CD4-positive, alpha-beta T cell treated with Interleukin-4 for 1 hour (primary cell): ENCODE results near the gene ABHD3.
A peak's percentile ranks its signal among the peaks of the same experiment; 100 is the strongest.
"Not testable (repeated sequence)": the region's sequence is repeated elsewhere in the genome, so short reads cannot be mapped to it uniquely, and the experiment has no call there.

Experiments used
- DNase-seq, 2 donors: peaks; one replicate each; pipeline ENCODE4 v3.0.0-alpha.2; 2020 to 2022

ABHD3 gene

DNA sequence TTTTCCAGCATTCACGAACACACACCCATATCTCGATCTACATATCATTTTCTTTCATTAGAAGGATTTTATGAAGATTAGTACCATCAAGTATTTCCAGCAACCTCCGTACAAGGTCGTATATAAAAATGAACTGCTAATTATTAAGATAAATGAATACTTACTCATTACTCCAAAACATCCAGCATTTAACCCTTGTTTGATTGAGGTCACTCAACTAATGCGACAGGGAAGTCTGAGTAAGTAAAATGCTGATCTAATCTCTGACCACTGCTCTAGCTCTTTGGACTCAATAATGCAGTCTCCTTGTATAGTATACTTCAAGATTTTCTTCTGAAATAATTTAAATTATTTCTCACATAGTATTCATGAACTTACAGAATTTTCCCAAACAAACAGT lies 2.0 kb downstream of the ABHD3 start:
- DNase-seq: no peak

DNA sequence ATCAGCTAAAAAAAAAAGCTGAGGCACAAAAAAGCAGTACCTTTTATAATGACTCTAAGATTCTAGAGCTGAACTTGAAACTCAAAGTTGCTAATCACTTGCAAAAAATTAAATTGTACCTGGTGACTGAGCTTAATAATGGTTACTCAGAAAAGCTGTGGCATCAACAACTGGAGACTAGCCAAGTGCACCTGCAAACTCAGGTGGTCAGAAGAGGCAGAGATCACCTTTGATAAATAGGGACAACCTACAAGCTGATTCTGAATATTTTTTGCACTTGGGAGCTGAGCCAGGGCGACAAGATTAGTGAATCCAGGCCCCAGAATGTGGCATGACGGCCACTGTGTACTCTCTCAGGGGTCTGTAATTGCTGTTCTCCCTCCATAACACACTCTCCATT lies 3.0 kb downstream of the ABHD3 start:
- no peak for DNase-seq

DNA sequence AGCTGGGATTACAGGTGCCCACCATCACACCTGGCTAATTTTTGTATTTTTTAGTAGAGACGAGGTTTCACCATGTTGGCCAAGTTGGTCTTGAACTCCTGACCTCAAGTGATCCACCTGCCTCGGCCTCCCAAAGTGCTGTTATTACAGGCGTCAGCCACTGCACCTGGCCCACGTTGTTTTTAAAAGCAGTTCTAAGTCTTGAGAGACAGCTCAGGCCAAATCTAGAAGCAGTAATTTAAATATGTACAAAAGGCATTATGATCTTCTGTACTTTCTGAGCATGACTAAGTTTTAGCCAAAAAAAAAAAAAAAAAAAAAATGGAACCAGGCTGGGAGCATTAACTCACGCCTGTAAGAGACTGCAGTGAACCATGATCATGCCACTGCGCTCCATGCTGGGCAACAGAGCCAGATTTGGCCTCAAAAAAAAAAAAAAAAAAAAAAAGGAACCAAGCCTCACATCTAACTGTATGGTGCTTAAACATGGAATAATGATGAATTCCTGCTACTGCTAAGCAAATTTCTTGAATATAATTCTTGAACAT lies 4.0 kb downstream of the ABHD3 start:
- no peak for DNase-seq

DNA sequence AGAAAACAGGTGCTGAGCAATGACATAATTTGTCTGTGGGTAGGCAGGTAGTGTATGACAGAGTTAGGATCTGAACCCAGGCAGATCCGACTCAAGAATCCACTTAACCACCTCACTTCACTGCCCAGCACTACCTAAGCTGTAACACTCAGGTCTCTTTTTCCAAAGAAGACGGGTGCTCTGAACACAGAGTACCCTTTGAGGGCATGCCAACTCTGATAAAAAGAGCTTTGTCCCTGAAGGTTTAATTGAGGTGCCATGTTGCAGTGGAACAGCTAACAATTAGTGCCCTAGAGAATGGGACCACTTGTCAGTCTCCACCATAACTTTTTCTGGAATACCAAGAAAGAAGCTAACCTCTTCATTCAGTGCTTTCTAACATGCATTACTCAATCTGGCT lies 11.3 kb downstream of the ABHD3 start:
- no peak for DNase-seq

DNA sequence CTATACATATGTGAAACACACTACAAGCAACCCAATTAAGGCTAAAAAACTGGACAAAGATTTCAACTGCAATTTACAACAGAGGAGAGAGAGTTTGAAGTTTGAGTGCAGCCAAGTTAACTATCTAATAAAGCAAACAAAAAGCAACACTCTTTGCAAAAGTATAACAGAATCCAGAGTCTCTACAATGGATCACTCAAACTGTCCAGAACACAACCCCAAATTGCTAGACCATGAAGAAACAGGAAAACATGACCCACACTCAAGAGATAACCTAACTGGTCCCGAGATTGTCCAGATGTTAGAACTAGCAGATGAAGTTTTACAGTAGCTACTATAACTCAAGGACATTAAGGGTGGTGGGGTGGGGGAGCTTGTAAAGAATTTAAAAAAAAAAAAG lies 14.8 kb downstream of the ABHD3 start:
- no peak for DNase-seq

DNA sequence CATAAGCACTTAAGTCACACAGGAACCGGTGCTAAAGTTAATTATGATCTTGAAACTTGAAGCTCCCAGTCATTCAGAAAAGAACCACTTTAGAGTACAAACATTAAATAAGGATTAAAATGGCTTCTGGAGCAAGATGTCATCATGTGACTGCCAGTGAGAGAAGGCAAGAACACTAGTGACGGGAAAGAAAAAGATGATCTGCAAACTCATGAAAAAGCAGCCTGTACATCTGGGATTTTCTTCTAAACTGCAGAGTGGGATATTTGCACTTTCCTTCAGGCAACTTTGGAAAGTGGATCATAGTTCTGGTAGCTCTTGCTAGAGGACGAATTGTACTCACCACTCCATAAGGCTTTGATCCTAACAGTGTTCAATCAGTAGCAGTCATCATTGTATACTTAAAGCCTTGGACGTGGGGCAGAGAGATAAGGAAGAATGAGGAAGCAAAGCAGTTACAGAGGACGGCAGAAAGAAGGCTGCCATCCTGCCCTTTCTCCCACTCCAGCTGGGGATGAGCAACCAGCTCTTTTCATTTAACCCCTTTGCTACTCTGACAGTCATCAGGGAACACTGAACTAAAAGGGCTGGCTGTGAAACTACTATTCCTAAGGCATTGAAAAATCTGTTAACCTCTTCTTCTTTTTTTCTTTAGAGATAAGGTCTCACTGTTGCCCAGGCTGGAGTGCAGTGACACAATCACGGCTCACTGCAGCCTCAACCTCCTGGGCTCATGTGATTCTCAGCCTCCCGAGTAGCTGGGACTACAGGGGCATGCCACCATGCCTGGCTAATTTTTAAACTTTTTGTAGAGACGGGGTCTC lies 18.1 kb downstream of the ABHD3 start:
- DNase-seq: no peak

DNA sequence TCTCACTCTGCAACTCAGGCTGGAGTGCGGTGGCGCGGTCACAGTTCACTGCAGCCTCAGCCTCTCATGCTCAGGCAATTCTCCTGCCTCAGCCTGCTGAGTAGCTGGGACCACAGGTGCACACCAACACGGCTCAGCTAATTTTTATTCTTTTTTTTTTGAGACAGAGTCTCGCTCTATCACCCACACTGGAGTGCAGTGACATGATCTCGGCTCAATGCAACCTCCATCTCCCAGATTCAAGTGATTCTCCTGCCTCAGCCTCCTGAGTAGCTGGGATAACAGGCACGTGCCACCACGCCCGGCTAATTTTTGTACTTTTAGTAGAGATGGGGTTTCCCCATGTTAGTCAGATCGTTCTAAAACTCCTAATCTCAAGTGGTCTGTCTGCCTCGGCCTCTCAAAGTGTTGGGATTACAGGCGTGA lies 19.0 kb downstream of the ABHD3 start:
- DNase-seq: not testable (repeated sequence)

DNA sequence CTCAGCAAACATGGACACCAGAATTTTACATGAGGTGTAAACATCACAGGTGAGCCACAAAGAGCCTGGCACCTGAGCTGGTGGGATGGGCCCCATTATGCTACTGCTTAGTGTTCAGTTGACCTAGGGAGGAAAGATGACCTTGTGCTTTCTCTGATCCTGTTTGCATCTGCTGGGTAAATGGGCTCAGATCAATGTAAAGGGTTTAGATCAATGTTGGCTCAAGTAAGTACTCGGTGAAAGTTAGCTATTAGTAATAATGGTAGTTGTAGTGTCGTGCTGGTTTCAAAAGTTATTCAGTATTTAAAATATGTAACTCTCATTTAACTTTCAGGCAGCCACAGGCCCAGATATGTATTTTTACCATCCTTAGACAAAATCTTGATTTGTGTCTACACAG lies 19.8 kb downstream of the ABHD3 start:
- DNase-seq: no peak

DNA sequence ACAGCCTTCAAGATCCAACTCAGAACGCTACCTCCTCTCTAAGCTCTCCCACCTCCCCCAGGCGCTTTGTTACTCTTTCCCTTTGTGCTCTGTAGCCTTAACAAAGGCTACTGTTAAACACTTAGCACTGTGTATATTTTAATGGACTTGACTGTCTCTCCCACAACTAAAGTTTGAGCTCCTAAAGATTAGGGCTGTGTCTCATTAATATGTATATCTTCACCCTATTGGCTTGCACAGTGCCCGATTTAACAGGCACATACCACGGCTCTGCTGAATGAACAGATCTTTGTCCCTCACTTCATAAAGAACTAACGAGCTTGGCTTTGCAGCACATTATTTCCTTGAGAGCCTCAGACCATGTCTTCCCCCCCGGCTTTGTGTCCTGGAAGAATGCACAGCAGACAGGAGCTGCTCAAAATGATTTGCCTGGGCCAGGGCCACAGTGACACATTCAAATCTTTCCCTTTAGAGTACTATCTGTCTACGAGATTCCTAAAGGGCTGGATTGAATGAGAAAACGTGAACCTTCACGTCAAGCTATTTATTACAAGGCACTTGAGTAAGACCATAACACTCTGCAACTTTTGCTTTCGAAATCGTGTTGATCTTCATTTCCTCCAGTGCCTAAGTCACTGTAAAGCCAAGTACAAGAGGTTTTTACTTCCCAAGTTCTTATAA lies 22.1 kb downstream of the ABHD3 start:
- DNase-seq: peak in 1 of 2 donors; percentile 61

DNA sequence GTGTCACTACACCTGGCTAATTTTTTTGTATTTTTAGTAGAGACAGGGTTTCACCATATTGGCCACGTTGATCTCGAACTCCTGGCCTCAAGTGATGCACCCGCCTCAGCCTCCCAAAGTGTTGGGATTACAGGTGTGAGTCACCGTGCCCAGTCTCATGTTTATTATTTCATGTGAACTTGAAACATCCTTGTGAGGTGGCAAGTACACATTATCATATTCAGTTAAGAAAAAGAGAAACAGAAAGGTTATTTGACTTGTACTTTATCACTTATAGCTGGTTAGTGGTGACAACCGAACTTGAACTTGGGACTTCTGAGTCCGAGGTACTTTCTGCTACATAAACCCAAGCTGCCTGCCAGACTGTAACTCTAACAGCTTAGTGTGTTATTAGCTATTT lies 24.4 kb downstream of the ABHD3 start:
- DNase-seq: no peak

DNA sequence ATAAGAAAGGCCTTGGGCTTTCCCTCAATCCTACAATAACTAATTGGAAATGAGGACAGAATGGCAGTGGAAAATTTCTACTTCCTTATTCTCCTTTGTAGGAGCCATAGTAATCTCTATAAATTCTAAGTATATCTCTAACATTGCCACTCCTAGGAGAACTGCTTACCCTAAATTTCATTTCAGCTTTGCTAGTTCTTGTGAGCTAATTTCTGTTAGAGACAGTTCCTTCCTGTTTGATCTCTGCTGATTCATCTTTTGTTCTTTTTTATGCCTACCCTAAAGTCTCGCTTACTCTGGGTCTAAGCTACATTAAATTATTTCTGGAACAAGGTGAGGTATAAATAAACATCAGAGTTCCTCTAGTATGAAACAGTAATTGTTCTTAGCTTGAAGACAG lies 25.7 kb downstream of the ABHD3 start:
- DNase-seq: no peak

DNA sequence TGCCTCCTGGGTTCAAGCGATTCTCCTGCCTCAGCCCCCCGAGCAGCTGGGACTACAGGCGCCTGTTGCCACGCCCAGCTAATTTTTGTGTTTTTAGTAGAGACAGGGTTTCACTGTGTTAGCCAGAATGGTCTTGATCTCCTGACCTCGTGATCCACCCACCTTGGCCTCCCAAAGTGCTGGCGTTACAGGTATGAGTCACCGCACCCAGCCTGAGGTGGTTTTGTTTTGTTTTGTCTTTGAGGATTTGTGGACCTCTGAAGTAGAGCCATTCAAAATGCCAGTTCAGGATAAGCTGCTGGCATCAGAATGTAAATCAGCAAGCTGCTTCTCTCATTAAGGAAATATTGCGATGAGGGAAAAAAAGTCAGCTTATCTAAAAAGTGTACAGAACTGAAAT lies 29.2 kb downstream of the ABHD3 start:
- DNase-seq: not testable (repeated sequence)

DNA sequence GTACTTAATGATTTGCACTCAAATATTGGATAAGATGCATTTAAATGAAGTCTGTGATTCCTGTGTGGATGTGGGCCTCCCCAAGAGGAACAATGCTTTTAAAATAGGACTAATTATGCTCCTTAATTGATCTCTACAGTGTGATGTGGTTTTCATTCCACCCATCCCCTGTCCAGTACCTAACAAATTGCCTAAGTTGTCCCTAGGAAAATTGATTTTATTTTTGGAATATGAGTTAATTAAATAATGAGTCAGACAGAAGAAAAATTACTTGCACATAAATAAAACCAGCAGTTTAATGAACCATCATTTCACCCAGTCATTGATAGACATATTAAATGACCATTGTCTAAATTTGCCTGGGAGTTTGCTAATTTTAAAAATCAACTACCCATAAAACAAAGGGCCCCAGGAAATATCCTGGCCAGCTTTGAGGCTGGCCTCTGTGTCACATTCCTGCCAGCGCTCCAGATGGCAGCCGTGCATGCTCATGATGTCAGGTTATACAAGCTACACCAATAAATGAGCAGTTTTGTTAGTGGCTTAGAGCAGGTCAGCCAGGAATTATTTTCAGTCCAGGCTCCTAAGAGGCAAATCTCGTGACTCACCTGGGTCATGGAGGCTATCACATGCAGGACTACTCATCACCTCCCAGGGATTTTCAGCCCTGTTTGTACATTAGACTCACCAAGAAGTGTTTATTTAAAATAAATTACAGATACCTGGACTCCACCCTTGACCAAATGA lies 31.9 kb downstream of the ABHD3 start:
- no peak for DNase-seq

DNA sequence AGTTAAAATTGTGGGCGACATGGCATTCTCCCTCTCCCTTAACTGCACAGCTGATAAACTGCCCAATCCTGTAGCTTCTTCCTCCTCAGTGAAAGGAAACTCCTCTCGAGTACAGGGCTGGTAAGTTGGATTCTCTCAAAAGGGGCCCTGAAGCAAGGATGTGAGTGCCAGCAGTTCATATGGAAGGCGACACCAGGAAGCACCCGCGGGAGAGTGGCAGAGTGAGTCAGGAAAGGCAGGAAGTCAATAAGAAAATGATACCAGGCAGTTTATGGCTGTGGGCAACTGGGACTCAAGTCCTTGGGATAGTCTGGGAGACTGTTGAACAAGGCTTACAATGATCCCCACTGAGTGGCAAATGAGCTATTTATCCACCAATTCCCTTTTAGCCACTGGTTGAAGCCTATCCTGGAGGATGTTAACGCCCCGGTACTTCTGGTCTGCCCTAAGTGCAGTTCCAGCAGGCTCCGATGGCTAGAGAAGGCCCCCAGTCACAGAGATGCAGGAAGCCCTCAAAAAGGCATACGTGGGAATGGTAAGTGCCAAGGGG lies 34.8 kb downstream of the ABHD3 start:
- DNase-seq: no peak

DNA sequence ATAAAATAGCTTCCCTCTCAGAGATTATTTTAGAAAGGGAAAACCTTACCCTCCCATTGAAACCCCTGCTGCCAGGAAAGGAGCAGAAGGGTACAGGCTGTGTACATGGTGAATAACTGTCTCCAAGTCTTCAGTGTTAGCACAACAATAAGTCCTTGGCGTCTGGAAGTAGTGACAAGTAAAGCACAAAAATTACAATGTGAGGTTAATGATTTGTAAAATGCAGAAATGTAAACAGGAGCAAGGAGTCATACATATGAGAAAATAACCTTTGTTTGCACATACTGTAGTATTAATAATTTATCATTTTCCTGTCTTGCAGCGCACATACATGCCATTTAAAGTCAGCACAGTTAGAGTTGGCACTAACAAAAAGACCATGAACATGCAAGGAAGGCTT lies 40.5 kb downstream of the ABHD3 start:
- DNase-seq: no peak

DNA sequence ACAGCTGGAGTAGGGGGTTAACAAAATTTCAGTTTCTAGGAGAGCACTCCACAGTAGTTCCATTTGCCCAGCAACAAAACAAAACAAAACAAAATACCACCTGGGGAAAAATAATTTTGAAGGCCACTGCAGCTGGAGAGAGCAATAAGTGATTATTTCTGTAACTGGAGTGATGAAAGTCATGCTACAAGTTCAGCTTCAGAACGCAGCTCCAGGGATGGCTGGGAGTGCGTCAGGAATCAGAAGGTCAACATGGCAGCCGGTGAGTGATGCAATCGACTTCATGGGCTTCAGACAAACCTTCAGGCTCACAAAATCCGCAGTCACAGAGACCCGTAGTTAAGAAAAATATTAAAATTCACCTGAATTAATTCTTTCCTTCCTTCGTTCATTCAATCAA lies 41.0 kb downstream of the ABHD3 start:
- no peak for DNase-seq

DNA sequence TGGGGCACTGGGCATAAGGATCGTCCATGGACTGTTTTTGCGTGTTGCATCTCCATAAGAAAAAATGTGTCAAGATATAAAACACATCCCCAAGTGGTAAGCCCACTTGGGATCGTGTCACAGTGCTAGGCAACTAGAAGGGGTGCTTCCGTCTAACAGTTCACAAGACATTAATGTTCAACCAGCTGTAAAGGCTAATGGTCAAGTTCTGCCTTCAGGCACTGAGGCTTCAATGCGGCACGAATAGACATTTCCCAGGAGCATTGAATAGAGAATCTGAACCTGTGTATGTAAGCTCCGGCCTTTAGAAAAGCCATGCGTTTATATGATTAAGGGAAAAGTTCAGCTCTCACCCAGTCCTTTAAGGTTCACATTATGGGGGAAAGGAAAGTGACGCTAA lies 42.0 kb downstream of the ABHD3 start:
- DNase-seq: no peak

DNA sequence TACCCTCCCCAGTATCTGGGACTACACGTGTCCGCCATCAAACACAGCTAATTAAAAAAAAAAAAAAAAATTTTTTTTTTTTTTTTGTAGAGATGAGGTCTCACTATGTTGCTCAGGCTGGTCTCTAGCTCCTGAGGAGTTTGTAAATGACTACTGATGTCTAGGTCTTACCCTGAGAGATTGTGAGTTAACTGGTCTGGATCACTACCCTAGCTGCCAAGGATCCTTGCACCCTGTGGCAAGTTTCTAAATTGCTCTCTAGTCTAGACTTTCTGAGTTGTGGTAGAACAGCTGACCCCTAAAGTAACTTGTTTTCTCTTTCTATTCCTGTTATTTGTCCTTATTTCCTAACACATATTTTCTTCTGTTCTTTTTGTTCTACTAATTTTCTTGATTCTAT lies 44.5 kb downstream of the ABHD3 start:
- DNase-seq: no peak

DNA sequence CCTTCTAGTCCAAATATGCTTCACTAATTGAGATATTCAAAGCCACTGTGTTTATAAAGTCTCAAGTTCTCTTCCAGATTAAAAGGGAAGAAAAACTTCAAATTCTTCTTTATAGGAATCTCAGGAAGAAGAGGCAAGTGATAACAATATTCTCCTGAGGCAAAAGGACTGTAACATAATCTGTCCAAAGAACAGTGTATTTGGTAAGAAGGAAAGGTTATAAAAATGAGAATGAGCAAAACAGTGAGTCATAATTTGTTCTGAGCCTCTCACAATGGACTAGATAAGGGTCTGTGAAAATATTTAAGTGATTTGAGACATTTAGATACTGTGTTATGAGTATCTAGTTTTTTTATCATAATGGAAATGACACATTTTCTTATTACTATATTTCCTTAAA lies 48.2 kb downstream of the ABHD3 start:
- DNase-seq: no peak

DNA sequence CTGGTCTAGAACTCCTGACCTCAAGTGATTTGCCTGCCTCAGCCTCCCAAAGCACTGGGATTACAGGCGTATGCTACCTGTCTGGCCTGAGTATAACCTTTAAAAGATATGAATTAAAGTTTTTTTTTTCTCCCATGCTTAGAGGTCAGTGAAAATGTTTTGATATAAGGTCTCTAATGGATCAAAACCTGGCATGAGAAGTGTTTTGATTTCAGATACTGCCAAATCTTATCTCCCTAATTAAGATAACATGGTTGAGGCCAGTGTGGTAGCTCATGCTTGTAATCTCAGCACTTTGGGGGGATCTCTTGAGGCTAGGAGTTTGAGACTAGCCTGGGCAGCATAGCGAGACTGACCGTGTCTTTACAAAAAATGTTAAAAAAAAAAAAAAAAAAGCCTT lies 51.2 kb downstream of the ABHD3 start:
- DNase-seq: no peak

DNA sequence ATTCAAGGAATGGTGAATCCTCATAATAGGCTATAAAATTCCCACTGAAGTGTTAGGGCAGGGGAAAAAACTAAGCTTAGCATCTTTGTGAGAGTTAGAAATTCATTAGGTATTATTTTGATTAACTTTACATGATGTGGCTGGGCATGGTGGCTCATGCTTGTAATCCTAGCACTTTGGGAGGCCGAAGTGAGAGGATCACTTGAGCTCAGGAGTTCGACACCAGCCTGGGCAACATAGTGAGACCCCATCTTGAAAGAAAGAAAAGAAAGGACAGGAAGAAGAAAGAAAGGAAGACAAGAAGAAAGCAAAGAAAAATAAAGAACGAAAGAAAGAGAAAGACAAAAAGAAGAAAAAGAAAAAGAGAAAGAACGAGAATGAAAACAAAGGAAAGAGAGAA lies 52.5 kb downstream of the ABHD3 start:
- no peak for DNase-seq

DNA sequence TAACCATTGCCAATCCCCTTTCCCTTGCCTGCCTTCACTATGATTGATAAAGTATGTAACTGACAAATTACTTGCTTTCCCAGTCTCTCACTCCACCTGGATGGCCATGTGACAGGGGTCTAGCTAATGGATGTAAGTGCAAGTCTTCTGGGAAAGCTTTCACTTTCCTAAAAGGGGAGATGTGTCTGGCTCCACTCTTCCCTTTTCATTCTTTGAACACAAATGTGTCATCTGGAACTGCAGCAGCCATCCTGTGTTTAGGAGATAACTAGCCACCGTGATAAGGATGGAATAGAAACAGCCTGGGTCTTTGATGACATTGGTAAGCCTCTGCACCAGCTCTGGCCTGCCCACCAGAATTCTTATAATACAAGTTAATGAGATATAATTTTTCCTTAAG lies 54.3 kb downstream of the ABHD3 start:
- no peak for DNase-seq

DNA sequence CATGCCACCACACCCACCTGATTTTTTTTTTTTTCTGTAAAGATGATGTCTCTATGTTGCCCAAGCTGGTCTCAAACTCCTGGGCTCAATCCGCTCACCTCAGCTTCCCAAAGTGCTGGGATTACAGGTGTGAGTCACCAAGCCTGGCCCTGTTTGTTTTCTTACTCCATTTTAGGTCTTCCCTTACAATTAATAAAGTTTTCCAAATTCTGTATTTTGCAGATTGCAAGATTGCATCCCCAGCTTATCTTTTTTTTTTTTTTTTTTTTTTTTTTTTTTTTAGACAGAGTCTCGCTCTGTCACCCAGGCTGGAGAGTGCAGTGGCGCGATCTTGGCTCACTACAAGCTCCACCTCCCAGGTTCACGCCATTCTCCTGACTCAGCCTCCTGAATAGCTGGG lies 64.2 kb downstream of the ABHD3 start:
- not testable (repeated sequence) for DNase-seq
